Osteocyte (in vitro differentiated cells): ENCODE measurements around the gene FGF6. TPM values are rescaled to one million over a fixed set of nuclear protein-coding genes. Genes with fewer than 3 reads are reported as not detected.

ENCODE experiments used
- DNase-seq: peaks from one replicate; pipeline ENCODE4 v3.0.0; 2021; ENCODE audit warnings: mixed read lengths; ENCODE audit not compliant: unreplicated experiment; ENCODE audit errors: extremely low spot score
- H3K27ac Mint-ChIP-seq: one replicate; pipeline ENCODE4 v1.8.0; 2021; ENCODE audit warnings: mild to moderate bottlenecking, mixed read lengths; ENCODE audit not compliant: unreplicated experiment
- H3K27me3 Mint-ChIP-seq: one replicate; pipeline ENCODE4 v1.8.0; 2021; ENCODE audit warnings: mixed read lengths; ENCODE audit not compliant: unreplicated experiment
- H3K36me3 Mint-ChIP-seq: one replicate; pipeline ENCODE4 v1.8.0; 2021; ENCODE audit warnings: mixed read lengths; ENCODE audit not compliant: unreplicated experiment
- H3K4me1 Mint-ChIP-seq: one replicate; pipeline ENCODE4 v1.8.0; 2021; ENCODE audit warnings: mixed read lengths; ENCODE audit not compliant: unreplicated experiment
- H3K4me3 Mint-ChIP-seq: one replicate; pipeline ENCODE4 v1.8.0; 2021; ENCODE audit warnings: mild to moderate bottlenecking, moderate library complexity, mixed read lengths; ENCODE audit not compliant: unreplicated experiment
- H3K9me3 Mint-ChIP-seq: one replicate; pipeline ENCODE4 v1.8.0; 2021; ENCODE audit warnings: mixed read lengths; ENCODE audit not compliant: unreplicated experiment
- total RNA-seq: library from RNA; stranded (reverse); gene quantifications from 2 replicates; pipeline ENCODE4 v1.2.1, GENCODE V29; 2021
- TF ChIP-seq, protein P1 (sequence below): fragments of 200-600 bp; sonication (generic); IDR thresholded peaks from 2 replicates; pipeline ENCODE4 v1.5.0; 2021; ENCODE audit warnings: antibody characterized with exemption, mild to moderate bottlenecking, moderate library complexity

Gene FGF6
- total RNA-seq, 1 donor from 2014 or later, result not detected

DNA sequence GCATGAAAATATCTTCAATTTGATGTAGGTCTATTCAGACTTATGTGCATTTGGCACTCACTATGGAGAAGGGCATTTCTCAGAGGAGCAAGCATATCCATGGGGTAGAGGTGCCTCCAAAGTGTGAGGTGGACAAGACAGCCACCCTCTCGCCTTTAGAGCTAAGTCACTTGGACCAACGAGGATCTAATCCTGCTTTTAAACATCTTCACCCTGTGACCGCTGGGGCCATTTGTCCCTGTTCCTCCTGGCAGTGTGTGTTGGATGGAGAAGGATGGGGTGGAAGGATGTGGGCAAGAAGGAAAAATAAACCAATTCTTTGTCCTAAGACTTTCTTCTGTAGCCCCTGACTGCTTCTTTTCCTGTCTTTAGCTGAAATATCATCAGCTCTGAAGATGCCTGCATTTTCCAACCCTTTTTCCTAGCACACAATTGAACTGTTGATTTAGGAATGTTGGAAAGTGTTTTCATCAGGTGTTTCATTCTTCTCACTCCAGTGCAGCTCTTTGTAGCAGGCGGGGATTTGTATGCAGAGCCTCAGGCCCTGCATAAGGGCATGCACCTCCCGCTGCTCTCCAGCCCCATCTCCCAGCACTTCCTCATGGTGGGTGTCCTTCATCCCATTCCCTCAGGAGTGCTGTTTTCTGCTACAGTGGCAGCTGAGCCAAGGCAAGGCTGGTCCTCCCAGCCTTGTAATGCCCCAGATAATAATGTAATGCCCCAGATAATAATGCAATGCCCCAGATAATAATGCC is 5.3 kb downstream of the FGF6 start:
- Mint-ChIP-seq H3K4me3 (no peak overlapping the region), H3K27ac (no peak overlapping the region), H3K9me3 (no peaks in the 10 kb centered on the region), H3K4me1 (peaks cover 18% of the 10 kb centered on the region), H3K27me3 (peaks cover 3% of the 10 kb centered on the region), H3K36me3 (no peaks in the 10 kb centered on the region)
- peak; percentile 46 for DNase-seq
- TF ChIP-seq, protein P1, sequence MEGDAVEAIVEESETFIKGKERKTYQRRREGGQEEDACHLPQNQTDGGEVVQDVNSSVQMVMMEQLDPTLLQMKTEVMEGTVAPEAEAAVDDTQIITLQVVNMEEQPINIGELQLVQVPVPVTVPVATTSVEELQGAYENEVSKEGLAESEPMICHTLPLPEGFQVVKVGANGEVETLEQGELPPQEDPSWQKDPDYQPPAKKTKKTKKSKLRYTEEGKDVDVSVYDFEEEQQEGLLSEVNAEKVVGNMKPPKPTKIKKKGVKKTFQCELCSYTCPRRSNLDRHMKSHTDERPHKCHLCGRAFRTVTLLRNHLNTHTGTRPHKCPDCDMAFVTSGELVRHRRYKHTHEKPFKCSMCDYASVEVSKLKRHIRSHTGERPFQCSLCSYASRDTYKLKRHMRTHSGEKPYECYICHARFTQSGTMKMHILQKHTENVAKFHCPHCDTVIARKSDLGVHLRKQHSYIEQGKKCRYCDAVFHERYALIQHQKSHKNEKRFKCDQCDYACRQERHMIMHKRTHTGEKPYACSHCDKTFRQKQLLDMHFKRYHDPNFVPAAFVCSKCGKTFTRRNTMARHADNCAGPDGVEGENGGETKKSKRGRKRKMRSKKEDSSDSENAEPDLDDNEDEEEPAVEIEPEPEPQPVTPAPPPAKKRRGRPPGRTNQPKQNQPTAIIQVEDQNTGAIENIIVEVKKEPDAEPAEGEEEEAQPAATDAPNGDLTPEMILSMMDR, result no peak

DNA sequence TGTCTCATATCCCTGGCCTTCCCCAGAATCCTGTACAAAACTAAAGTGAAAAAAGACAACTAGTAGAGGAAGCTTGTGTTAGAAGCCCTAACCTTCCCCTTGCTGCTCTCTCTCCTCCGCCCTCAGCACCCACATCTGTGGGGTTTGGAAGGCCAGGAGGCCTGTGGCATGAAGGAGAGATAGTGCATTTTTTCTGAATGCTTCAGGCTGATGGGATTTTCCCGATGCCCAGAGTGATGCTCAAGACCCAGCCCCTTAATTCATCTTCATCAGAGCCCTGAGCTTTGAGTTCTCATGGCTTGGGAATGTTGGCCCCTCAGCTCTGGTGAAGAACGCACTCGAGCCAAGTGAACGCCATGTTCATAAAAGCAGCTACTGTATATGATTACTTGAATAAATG is 5.9 kb downstream of the FGF6 start:
- Mint-ChIP-seq H3K27me3 (peaks cover 3% of the 10 kb centered on the region), H3K4me1 (peaks cover 18% of the 10 kb centered on the region)

DNA sequence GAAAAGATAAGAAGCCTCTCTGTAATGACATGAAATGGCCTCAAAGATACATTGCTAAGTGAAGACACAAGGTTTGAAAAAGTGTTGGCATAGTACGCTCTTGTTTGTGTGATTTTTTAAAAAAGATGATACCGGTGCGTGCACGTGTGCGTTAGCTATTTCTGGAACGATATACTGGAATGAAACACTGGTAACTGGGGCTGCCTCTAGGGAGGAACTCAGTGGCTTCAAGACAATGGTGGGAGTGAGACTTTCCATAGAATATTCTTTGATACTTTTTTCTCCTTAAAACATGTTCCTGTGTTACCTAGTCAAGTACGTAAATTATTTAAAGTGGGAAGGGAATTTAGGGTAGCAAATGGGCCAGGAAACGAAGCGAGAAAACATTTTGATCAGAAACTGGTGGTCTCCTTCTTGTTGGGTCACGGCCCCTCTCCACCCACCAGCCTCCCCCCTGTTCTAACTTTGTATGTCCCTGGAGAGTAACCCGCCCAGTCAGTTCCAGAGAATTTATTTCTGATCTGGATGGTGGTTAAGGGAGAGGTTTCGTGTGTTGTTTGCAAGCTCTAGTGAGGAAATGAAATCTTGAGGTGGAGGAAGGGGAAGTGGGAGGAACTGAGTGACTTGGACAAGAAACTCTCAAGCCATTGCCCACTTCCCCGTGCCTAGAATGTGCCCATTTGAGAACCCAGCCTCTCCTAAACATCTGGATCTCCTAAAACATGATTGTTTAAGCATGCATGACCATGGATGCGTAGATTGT is 6.6 kb downstream of the FGF6 start:
- Mint-ChIP-seq H3K4me3 (no peak overlapping the region), H3K27me3 (peaks cover 3% of the 10 kb centered on the region), H3K4me1 (peaks cover 18% of the 10 kb centered on the region), H3K9me3 (no peaks in the 10 kb centered on the region), H3K27ac (no peak overlapping the region), H3K36me3 (no peaks in the 10 kb centered on the region)
- TF ChIP-seq, protein P1, result no peak
- DNase-seq, result peak; percentile 21

More for the DNA sequence above, 5.9 kb downstream of the FGF6 start:
- Mint-ChIP-seq H3K27ac (no peak overlapping the region), H3K9me3 (no peaks in the 10 kb centered on the region), H3K36me3 (no peaks in the 10 kb centered on the region), H3K4me3 (no peak overlapping the region)
- peak; percentile 15 for DNase-seq
- TF ChIP-seq, protein P1, result no peak

DNA sequence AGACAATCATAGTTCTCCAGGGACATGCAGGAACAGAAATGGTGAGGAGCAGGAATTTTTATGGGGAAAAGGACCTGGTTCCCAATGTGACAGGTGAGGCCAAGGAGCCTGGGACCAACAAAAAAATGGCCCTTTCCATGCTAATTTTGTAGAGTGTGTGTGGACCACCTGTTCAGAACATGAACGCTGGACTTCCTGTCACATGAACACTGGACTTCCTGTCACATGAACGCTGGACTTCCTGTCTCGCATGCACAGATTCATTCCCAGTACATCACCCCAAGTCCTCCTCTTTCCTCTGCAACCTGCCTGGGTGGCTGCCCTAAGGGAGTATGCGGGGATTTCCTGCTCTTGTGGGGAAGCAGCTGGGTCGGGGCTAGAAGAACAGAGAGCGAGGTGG is 10.1 kb downstream of the FGF6 start:
- no peak overlapping the region for H3K27ac Mint-ChIP-seq
- no peak overlapping the region for H3K4me3 Mint-ChIP-seq
- TF ChIP-seq, protein P1, result no peak
- H3K9me3 Mint-ChIP-seq, result no peaks in the 10 kb centered on the region
- peaks cover 3% of the 10 kb centered on the region for H3K27me3 Mint-ChIP-seq
- no peaks in the 10 kb centered on the region for H3K36me3 Mint-ChIP-seq
- DNase-seq, result peak; percentile 49
- H3K4me1 Mint-ChIP-seq, result peaks cover 2% of the 10 kb centered on the region
